Suprapubic skin (tissue), 4 donors: ENCODE data around the gene ZNF362. TPM values are rescaled to one million over a fixed set of nuclear protein-coding genes. Genes with fewer than 3 reads are reported as not detected.

Experiments
- DNase-seq, 2 donors: peaks; one replicate each; pipeline ENCODE4 v3.0.0-alpha.2; 2019; ENCODE audit warnings: low spot score in 2 of 2
- H3K27ac ChIP-seq: fragments of 200-600 bp; sonication (generic); one replicate; pipeline ENCODE4 v1.5.1; 2019
- H3K27me3 ChIP-seq: fragments of 200-600 bp; sonication (generic); one replicate; pipeline ENCODE4 v1.5.1; 2019
- H3K36me3 ChIP-seq: fragments of 200-600 bp; sonication (generic); one replicate; pipeline ENCODE4 v1.5.1; 2019
- H3K4me1 ChIP-seq: fragments of 200-600 bp; sonication (generic); one replicate; pipeline ENCODE4 v1.5.1; 2019
- H3K4me3 ChIP-seq: fragments of 200-600 bp; sonication (generic); one replicate; pipeline ENCODE4 v1.5.1; 2019; ENCODE audit warnings: mild to moderate bottlenecking
- H3K9me3 ChIP-seq: fragments of 200-600 bp; sonication (generic); one replicate; pipeline ENCODE4 v1.5.1; 2019
- CTCF ChIP-seq, 2 donors: fragments of 200-600 bp in 1 of 2; fragments of 450-650 bp in 1 of 2; sonication (generic) in 1 of 2; IDR thresholded peaks; one replicate each; pipeline ENCODE4 v1.5.1; 2016 to 2019; ENCODE audit warnings: antibody characterized with exemption in 2 of 2, mild to moderate bottlenecking in 1 of 2, moderate library complexity in 1 of 2
- EP300 ChIP-seq: sonication (generic); formaldehyde crosslinking; IDR thresholded peaks from one replicate; pipeline ENCODE4 v1.6.1; 2017; ENCODE audit warnings: antibody characterized with exemption
- POLR2A ChIP-seq, 2 donors: fragments of 450-650 bp; IDR thresholded peaks; one replicate each; pipeline ENCODE4 v1.6.1; 2017; ENCODE audit warnings: antibody characterized with exemption in 2 of 2, mild to moderate bottlenecking in 2 of 2, moderate library complexity in 2 of 2
- POLR2AphosphoS5 ChIP-seq, 3 donors: sonication (generic); formaldehyde crosslinking; IDR thresholded peaks; one replicate each; pipeline ENCODE4 v1.6.1; 2017; ENCODE audit warnings: antibody characterized with exemption in 3 of 3
- WGBS: methylation state at CpG from one replicate; pipeline ENCODE4 v1.1.5; 2018; 5-methylcytosine and 5-hydroxymethylcytosine counted together
- total RNA-seq, 4 donors: library from RNA; depleted of rRNA; stranded (reverse); fragments of >200 nt; gene quantifications; one replicate each; pipeline ENCODE4 v1.1.0, GENCODE V29; 2016

Gene ZNF362
- total RNA-seq, 4 donors from 2014 or later, result 18.7 to 23.9 (median 21.9) TPM

- no peaks in the 10 kb centered on the region for H3K4me1 ChIP-seq
- H3K9me3 ChIP-seq, result no peaks in the 10 kb centered on the region
- 91% methylated on average over 28 of the region's 29 CpGs for WGBS
- peaks cover 68% of the 10 kb centered on the region for H3K36me3 ChIP-seq
- no peak overlapping the region for H3K27ac ChIP-seq
- peak; percentile 56 to 75 for DNase-seq
- H3K4me3 ChIP-seq, result no peak overlapping the region
- TF ChIP-seq EP300 (no peak), CTCF (IDR thresholded peaks at IDR 0.05) (no peak), POLR2A (IDR thresholded peaks at IDR 0.05) (no peak), POLR2AphosphoS5 (IDR thresholded peaks at IDR 0.05) (no peak)
- no peaks in the 10 kb centered on the region for H3K27me3 ChIP-seq
These were observed 23.9 kb downstream of the ZNF362 start for GRCh38 chr1:33280091-33280661.

GRCh38 chr1:33281554-33282303 lies 25.4 kb downstream of the ZNF362 start:
- H3K36me3 ChIP-seq, result peaks cover 63% of the 10 kb centered on the region
- peak; percentile 45 to 56 for DNase-seq
- no peaks in the 10 kb centered on the region for H3K9me3 ChIP-seq
- H3K4me1 ChIP-seq, result peaks cover 10% of the 10 kb centered on the region
- TF ChIP-seq POLR2AphosphoS5 (IDR thresholded peaks at IDR 0.05), result no peak
- no peak for TF ChIP-seq CTCF (IDR thresholded peaks at IDR 0.05)
- no peak for TF ChIP-seq POLR2A (IDR thresholded peaks at IDR 0.05)
- TF ChIP-seq EP300, result no peak
- H3K27me3 ChIP-seq, result no peaks in the 10 kb centered on the region
- H3K27ac ChIP-seq, result no peak overlapping the region
- 97% methylated on average over 17 of the region's 17 CpGs for WGBS
- H3K4me3 ChIP-seq, result no peak overlapping the region

- WGBS, result 84% methylated on average over 3 of the region's 3 CpGs
- DNase-seq, result peak in 1 of 2 donors; percentile 11
- no peaks in the 10 kb centered on the region for H3K27me3 ChIP-seq
- H3K36me3 ChIP-seq, result peaks cover 52% of the 10 kb centered on the region
- H3K9me3 ChIP-seq, result no peaks in the 10 kb centered on the region
- peaks cover 11% of the 10 kb centered on the region for H3K4me1 ChIP-seq
- H3K4me3 ChIP-seq, result no peak overlapping the region
- TF ChIP-seq CTCF (IDR thresholded peaks at IDR 0.05) (no peak), POLR2A (IDR thresholded peaks at IDR 0.05) (no peak), POLR2AphosphoS5 (IDR thresholded peaks at IDR 0.05) (no peak), EP300 (no peak)
- H3K27ac ChIP-seq, result no peak overlapping the region
These were observed 26.5 kb downstream of the ZNF362 start for GRCh38 chr1:33282791-33283190.

- Histone ChIP-seq H3K36me3 (peaks cover 48% of the 10 kb centered on the region), H3K4me1 (peaks cover 11% of the 10 kb centered on the region), H3K4me3 (no peak overlapping the region), H3K27ac (no peak overlapping the region), H3K9me3 (no peaks in the 10 kb centered on the region), H3K27me3 (no peaks in the 10 kb centered on the region)
- TF ChIP-seq POLR2A (IDR thresholded peaks at IDR 0.05), result no peak
- TF ChIP-seq POLR2AphosphoS5 (IDR thresholded peaks at IDR 0.05), result no peak
- no peak for TF ChIP-seq CTCF (IDR thresholded peaks at IDR 0.05)
- no peak for TF ChIP-seq EP300
- 80% methylated on average over 6 of the region's 6 CpGs for WGBS
- peak in 1 of 2 donors; percentile 1 for DNase-seq
These were observed 27.8 kb downstream of the ZNF362 start for GRCh38 chr1:33284049-33284448.

- 74% methylated on average over 8 of the region's 8 CpGs for WGBS
- Histone ChIP-seq H3K9me3 (no peaks in the 10 kb centered on the region), H3K36me3 (peaks cover 35% of the 10 kb centered on the region), H3K4me3 (no peak overlapping the region), H3K27me3 (no peaks in the 10 kb centered on the region), H3K4me1 (peaks cover 11% of the 10 kb centered on the region), H3K27ac (no peak overlapping the region)
- TF ChIP-seq CTCF (IDR thresholded peaks at IDR 0.05) (no peak), POLR2A (IDR thresholded peaks at IDR 0.05) (no peak), EP300 (no peak), POLR2AphosphoS5 (IDR thresholded peaks at IDR 0.05) (no peak)
- peak in 1 of 2 donors; percentile 46 for DNase-seq
These were observed 30.3 kb downstream of the ZNF362 start for GRCh38 chr1:33286451-33287185.
